Measurements from ENCODE around the gene SCAF1. TPM values are rescaled to one million over a fixed set of nuclear protein-coding genes. Genes with fewer than 3 reads are reported as not detected.

The SCAF1 gene
- polyA plus RNA-seq, 3 donors, result 0.39 to 7.5 (median 0.68) TPM

DNA sequence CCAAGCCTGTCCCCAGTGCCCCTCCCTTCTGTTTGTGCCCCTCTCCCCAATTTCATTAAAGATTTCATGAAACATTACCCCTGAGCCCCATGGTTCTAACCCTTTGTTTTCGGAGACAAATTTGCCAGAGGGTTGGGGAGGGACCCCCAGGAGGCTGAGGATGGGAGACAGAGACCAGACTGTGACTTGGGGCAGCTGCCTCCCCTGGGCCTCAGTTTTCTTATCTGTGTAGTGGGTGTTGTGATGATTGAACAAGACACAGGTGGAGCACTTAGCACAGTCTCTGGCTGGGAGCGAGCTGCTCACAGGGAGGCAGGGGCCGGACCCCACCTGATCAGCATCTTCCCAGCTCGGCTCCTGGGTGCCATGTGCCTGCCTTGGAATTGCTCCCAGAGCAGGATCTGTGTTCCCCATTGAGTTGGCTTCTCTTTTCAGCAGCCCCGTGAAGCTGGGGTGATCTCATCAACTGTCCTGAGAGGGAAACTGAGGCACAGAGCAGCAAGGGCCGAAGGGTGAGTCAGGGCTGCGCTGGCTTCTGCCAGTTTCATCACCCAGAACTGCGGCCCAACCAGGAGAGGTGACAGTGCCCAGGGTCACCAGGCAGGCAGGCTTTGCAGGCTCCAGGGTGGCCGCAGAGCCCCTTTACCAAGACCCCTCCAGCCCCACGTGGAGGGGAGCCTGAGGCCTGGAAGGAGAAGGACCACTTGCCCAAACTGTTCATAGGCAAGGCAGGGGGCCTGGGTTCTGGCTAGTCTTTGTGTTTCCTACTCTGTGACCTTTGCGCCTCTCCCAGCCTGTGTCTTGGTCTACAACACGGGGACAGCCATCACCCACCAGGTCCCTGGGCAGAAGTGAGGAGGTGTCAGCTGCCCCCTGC is 16.8 kb downstream of the SCAF1 start:
- Mint-ChIP-seq H3K27ac (peak overlapping the region in 4 of 7 donors; percentile 5 to 52 (median 19)), H3K27me3 (ENCODE audit: low read depth in 3 of 3) (peaks cover 0 to 3% (median 0%) of the 10 kb centered on the region in 3 donors), H3K4me1 (peaks cover 5% of the 10 kb centered on the region), H3K4me3 (no peak overlapping the region), H3K36me3 (peaks cover 70 to 92% of the 10 kb centered on the region in 2 donors), H3K9me3 (peaks cover 0 to 4% (median 0%) of the 10 kb centered on the region in 7 donors)
- no peak overlapping the region for H3K4me3 ChIP-seq (replicated peaks in 1 of 3; ENCODE audit: low read depth in 2 of 3, low read length in 3 of 3)
- H3K9ac ChIP-seq (ENCODE audit: insufficient read depth, low read length, poor library complexity, severe bottlenecking), result no peak overlapping the region
- peaks cover 49% of the 10 kb centered on the region for H4K20me1 ChIP-seq (ENCODE audit: insufficient read depth, low read length)
- TF ChIP-seq, protein P1, sequence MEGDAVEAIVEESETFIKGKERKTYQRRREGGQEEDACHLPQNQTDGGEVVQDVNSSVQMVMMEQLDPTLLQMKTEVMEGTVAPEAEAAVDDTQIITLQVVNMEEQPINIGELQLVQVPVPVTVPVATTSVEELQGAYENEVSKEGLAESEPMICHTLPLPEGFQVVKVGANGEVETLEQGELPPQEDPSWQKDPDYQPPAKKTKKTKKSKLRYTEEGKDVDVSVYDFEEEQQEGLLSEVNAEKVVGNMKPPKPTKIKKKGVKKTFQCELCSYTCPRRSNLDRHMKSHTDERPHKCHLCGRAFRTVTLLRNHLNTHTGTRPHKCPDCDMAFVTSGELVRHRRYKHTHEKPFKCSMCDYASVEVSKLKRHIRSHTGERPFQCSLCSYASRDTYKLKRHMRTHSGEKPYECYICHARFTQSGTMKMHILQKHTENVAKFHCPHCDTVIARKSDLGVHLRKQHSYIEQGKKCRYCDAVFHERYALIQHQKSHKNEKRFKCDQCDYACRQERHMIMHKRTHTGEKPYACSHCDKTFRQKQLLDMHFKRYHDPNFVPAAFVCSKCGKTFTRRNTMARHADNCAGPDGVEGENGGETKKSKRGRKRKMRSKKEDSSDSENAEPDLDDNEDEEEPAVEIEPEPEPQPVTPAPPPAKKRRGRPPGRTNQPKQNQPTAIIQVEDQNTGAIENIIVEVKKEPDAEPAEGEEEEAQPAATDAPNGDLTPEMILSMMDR (IDR thresholded peaks at IDR 0.05), result no peak
- no peak overlapping the region for H2AFZ ChIP-seq (ENCODE audit: insufficient read depth, low read depth, low read length, poor library complexity, severe bottlenecking)
- H3K79me2 ChIP-seq (ENCODE audit: insufficient read depth, low read length), result peaks cover 8% of the 10 kb centered on the region
- no peak overlapping the region for H3K4me2 ChIP-seq (replicated peaks; ENCODE audit: extremely low read depth, low read length, poor library complexity, severe bottlenecking)
- H3K27me3 ChIP-seq (ENCODE audit: control insufficient read depth in 2 of 2, insufficient read depth in 2 of 2, low read length in 2 of 2), result no peaks in the 10 kb centered on the region
- H3K27ac ChIP-seq (ENCODE audit: low read depth in 1 of 2, low read length in 2 of 2), result no peak overlapping the region
- DNase-seq, result no peak
- no peaks in the 10 kb centered on the region for H3K9me3 ChIP-seq (replicated peaks in 1 of 2; ENCODE audit: control insufficient read depth in 1 of 2, insufficient read depth in 1 of 2, low read length in 2 of 2)
- H3K4me1 ChIP-seq (ENCODE audit: control insufficient read depth in 1 of 2, insufficient read depth in 2 of 2, low read length in 2 of 2), result peaks cover 4 to 6% of the 10 kb centered on the region in 2 donors
- intact Hi-C loops (cut with micrococcal nuclease), result no loop called here
- peaks cover 82 to 95% of the 10 kb centered on the region in 2 donors for H3K36me3 ChIP-seq (replicated peaks in 1 of 2; ENCODE audit: control insufficient read depth in 1 of 2, insufficient read depth in 2 of 2, low read length in 2 of 2)
- WGBS (ENCODE audit: insufficient coverage), result 97% methylated on average over 10 of the region's 12 CpGs

DNA sequence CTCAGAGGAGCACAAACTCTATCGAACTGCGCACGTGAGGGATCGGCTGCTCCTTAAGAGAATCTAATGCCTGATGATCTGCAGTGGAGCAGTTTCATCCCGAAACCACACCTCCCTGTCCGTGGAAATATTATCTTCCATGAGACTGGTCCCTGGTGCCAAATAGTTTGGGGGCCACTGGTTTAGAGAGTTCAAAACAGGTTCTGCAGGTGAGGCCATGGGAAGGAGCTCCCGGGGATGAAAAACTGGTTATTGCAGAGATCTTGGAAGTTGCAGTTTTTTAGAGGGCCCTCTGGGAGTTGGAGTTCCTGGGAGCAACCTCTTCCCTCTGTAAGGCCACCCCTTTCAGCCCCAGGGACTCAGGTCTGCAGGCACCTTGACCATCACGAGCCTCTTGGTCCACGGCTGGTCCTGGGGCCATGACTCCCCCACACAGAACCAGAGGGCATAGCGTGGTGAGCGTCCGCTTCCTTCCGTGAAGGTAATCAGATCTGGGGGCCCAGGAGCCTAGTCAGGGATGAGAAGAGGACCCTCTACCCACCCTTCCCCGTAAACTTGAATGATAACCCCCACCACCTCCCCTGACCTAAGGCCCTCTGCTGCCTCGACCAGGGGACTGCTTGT is 18.4 kb downstream of the SCAF1 start:
- Histone ChIP-seq H3K27me3 (ENCODE audit: control insufficient read depth in 2 of 2, insufficient read depth in 2 of 2, low read length in 2 of 2) (no peaks in the 10 kb centered on the region), H3K79me2 (ENCODE audit: insufficient read depth, low read length) (peaks cover 24% of the 10 kb centered on the region), H2AFZ (ENCODE audit: insufficient read depth, low read depth, low read length, poor library complexity, severe bottlenecking) (no peak overlapping the region), H4K20me1 (ENCODE audit: insufficient read depth, low read length) (peaks cover 58% of the 10 kb centered on the region), H3K4me1 (ENCODE audit: control insufficient read depth in 1 of 2, insufficient read depth in 2 of 2, low read length in 2 of 2) (peaks cover 9 to 20% of the 10 kb centered on the region in 2 donors), H3K9ac (ENCODE audit: insufficient read depth, low read length, poor library complexity, severe bottlenecking) (no peak overlapping the region), H3K27ac (ENCODE audit: low read depth in 1 of 2, low read length in 2 of 2) (peak overlapping the region in 1 of 2 donors; percentile 31), H3K4me2 (replicated peaks; ENCODE audit: extremely low read depth, low read length, poor library complexity, severe bottlenecking) (no peak overlapping the region), H3K4me3 (replicated peaks in 1 of 3; ENCODE audit: low read depth in 2 of 3, low read length in 3 of 3) (no peak overlapping the region), H3K9me3 (replicated peaks in 1 of 2; ENCODE audit: control insufficient read depth in 1 of 2, insufficient read depth in 1 of 2, low read length in 2 of 2) (no peaks in the 10 kb centered on the region), H3K36me3 (replicated peaks in 1 of 2; ENCODE audit: control insufficient read depth in 1 of 2, insufficient read depth in 2 of 2, low read length in 2 of 2) (peaks cover 68 to 78% of the 10 kb centered on the region in 2 donors)
- intact Hi-C loops (cut with micrococcal nuclease), result loop anchor here in 1 of 2 donors (10.0 kb wide), 1 partner anchor 364 kb away; the partner anchor contains the start of genes VRK3 and ZNF473
- TF ChIP-seq, protein P1 (IDR thresholded peaks at IDR 0.05), result no peak
- Mint-ChIP-seq H3K27me3 (ENCODE audit: low read depth in 3 of 3) (peaks cover 0 to 2% (median 0%) of the 10 kb centered on the region in 3 donors), H3K27ac (peak overlapping the region in 4 of 7 donors; percentile 16 to 60 (median 39)), H3K9me3 (peaks cover 0 to 4% (median 0%) of the 10 kb centered on the region in 7 donors), H3K4me3 (no peak overlapping the region), H3K4me1 (peaks cover 18% of the 10 kb centered on the region), H3K36me3 (peaks cover 55 to 76% of the 10 kb centered on the region in 2 donors)
- 95% methylated on average over 12 of the region's 15 CpGs for WGBS (ENCODE audit: insufficient coverage)
- no peak for DNase-seq

Measured in CD14-positive monocyte (primary cell).